Measurements from ENCODE around the gene PSMD9. TPM values are rescaled to one million over a fixed set of nuclear protein-coding genes. Genes with fewer than 3 reads are reported as not detected.

Gene PSMD9
- total RNA-seq, 1 experiment from 2014 or later, result 39.9 TPM

DNA sequence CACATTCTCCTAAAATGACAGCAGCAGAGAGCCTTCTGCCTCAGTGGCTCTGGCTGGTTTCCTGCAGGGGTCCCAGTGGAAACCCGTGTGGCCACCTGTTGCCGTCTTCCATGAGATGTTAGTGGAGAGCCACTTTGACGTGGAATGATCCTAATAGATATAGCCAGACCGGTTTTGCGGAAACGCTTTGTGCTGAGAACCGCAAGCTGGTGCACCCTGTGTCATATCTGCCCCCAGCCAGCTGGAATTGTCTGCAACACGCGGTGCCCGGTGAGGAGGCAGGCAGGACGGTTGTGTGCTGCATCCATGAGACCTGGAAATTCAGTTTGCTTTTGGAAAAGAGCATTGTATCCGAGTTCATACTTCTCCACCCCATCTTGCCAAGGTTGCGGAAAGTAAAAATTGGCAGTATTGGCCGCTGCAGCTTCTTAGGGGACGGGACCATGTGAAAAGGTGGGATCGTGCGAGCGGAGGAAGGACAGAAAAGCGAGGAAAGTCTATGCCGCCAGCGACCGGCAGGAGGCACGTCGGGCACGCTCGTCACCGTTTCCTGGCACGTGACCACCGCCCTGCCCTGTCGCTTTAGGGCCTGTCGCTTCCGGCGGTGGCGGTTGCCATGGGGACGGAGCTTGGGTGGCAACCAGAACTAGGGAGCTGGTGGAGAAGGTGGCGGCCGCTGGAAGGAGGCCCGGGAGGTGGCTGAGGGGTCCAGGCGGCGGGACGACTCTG lies 29.5 kb downstream of the PSMD9 start, which contains the start of gene CFAP251:
Gene CFAP251 (plus strand): TSS at position 643 of the 729 bp plus-strand sequence. CDS start 2,714 bp downstream, outside the sequence.
- no peaks in the 10 kb centered on the region for H4K20me1 ChIP-seq (ENCODE audit: control insufficient read depth, insufficient read depth, insufficient read length)
- no peak within 1 kb of the TSS for H2BK5ac ChIP-seq (ENCODE audit: insufficient read length, low read length)
- H3K56ac ChIP-seq (ENCODE audit: insufficient read length, low read depth, low read length), result no peak within 1 kb of the TSS
- Mint-ChIP-seq H3K4me1 (peaks cover 7 to 18% of the 10 kb centered on the region in 2 experiments), H3K4me3 (peak within 1 kb of the TSS; percentile 47 to 71), H3K27ac (peak within 1 kb of the TSS in 2 of 3 experiments; percentile 74 to 80; a peak in 1 of 7 replicates), H3K27me3 (ENCODE audit: low read depth) (peaks cover 1% of the 10 kb centered on the region; the same call in 1 of the 2 replicates), H3K36me3 (ENCODE audit: insufficient read depth in 1 of 3, low read depth in 3 of 3) (peaks cover 0 to 35% (median 14%) of the 10 kb centered on the region in 3 experiments; a peak in 4 of 7 replicates), H3K9me3 (no peaks in the 10 kb centered on the region; a peak in 2 of 5 replicates)
- H4K91ac ChIP-seq (ENCODE audit: insufficient read length, low read depth, low read length), result no peak within 1 kb of the TSS
- H2BK120ac ChIP-seq (ENCODE audit: low read depth, low read length, poor library complexity, severe bottlenecking), result no peak within 1 kb of the TSS
- no peak within 1 kb of the TSS for H2BK12ac ChIP-seq (ENCODE audit: insufficient read length, low read depth, low read length)
- H3K9ac ChIP-seq (ENCODE audit: extremely low read depth, insufficient read length, low read length), result no peak within 1 kb of the TSS
- peak within 1 kb of the TSS; percentile 31 for H3K4me2 ChIP-seq (ENCODE audit: insufficient read depth, insufficient read length, low read length)
- DNase-seq, result peak; percentile 98
- H2AK5ac ChIP-seq (ENCODE audit: insufficient read length, low read length), result no peak within 1 kb of the TSS
- no peak within 1 kb of the TSS for H4K8ac ChIP-seq (replicated peaks; ENCODE audit: insufficient read length, low read depth, low read length)
- no peak within 1 kb of the TSS for H3K4ac ChIP-seq (ENCODE audit: low read depth, low read length)
- H3K79me1 ChIP-seq (ENCODE audit: insufficient read depth, low read depth, low read length, poor library complexity, severe bottlenecking), result no peaks in the 10 kb centered on the region
- H3K23me2 ChIP-seq (ENCODE audit: insufficient read length, low read depth, low read length, poor library complexity, severe bottlenecking), result peaks cover 3% of the 10 kb centered on the region
- H2BK20ac ChIP-seq (ENCODE audit: low read depth, low read length, poor library complexity, severe bottlenecking), result no peak within 1 kb of the TSS
- H3K79me2 ChIP-seq (ENCODE audit: insufficient read depth, low read length), result no peaks in the 10 kb centered on the region
- H4K5ac ChIP-seq (ENCODE audit: insufficient read length, low read depth, low read length), result no peak within 1 kb of the TSS
- no CpG with 5 or more reads among the region's 41 CpGs for WGBS (ENCODE audit: extremely low coverage, insufficient read length, low lambda C conversion rate)
- H3K23ac ChIP-seq (ENCODE audit: insufficient read length, low read depth, low read length), result no peak within 1 kb of the TSS
- no peak within 1 kb of the TSS for H3K27ac ChIP-seq (ENCODE audit: insufficient read length, low read depth, low read length)
- H3K4me1 ChIP-seq (ENCODE audit: insufficient read depth, low read length), result no peaks in the 10 kb centered on the region
- no peak within 1 kb of the TSS for H2BK15ac ChIP-seq (ENCODE audit: low read depth, low read length)
- no peak within 1 kb of the TSS for H3K18ac ChIP-seq (ENCODE audit: insufficient read length, low read depth, low read length)
- H3K27me3 ChIP-seq (ENCODE audit: insufficient read depth, low read length), result no peaks in the 10 kb centered on the region
- no peak within 1 kb of the TSS for H3T11ph ChIP-seq (ENCODE audit: low read length)
- TF ChIP-seq, protein P1, sequence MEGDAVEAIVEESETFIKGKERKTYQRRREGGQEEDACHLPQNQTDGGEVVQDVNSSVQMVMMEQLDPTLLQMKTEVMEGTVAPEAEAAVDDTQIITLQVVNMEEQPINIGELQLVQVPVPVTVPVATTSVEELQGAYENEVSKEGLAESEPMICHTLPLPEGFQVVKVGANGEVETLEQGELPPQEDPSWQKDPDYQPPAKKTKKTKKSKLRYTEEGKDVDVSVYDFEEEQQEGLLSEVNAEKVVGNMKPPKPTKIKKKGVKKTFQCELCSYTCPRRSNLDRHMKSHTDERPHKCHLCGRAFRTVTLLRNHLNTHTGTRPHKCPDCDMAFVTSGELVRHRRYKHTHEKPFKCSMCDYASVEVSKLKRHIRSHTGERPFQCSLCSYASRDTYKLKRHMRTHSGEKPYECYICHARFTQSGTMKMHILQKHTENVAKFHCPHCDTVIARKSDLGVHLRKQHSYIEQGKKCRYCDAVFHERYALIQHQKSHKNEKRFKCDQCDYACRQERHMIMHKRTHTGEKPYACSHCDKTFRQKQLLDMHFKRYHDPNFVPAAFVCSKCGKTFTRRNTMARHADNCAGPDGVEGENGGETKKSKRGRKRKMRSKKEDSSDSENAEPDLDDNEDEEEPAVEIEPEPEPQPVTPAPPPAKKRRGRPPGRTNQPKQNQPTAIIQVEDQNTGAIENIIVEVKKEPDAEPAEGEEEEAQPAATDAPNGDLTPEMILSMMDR (conservative IDR thresholded peaks at IDR 0.05), result peak; percentile 67
- no peak within 1 kb of the TSS for H2AFZ ChIP-seq (ENCODE audit: low read length)
- no peaks in the 10 kb centered on the region for H3K9me3 ChIP-seq (ENCODE audit: control insufficient read depth, low read depth, low read length)
- H3K14ac ChIP-seq (ENCODE audit: insufficient read depth, low read length), result no peak within 1 kb of the TSS

Data from H9 (cell line).